ENCODE data around the gene TMEM89. TPM values are rescaled to one million over a fixed set of nuclear protein-coding genes. Genes with fewer than 3 reads are reported as not detected.

Gene TMEM89
- total and polyA plus RNA-seq, 2 of the 13 experiments (the other 11 are each of a cell fraction or from before 2014, with no cell fraction given), result 0.31 to 0.59 TPM

DNA sequence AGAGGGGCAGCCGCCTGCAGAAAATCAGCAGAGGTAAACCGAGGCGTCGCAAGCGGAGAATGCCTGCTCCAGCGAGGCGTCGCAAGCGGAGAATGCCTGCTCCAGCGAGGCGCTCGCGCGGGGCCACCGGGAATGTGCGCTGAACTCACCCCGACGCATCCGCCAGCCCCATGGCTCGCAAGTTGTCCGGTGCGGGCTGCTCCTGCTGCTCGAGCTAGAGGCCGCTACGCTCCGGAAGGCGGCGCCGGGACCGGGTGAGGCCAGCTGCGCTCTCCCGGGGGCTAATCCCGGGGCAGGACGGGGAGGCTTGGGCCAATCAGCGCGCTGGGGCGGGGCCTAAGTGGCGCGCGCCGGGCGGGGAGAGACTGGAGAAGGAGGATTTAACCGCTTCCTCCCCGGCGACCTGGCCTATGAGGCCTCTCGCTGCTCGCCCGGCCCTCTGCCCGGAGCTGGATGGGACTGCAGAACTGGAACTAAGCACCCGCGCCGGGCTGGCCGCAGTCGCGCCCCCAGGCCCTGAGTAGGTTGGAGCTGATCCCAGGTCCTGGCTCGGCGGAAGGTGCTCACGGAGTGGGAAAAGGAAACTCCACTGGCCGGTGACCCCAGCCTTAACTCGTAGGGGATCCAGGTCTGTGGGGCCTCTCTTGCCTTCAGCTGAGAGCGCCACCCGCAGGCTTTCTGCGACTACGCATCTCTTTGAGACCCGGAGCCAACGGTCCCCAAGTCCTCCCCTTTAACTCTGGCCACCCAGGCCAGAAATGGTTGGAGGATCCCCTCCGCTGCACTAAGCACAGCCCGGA lies 13.9 kb upstream of the TMEM89 start, which contains the start of gene SLC26A6 (continued):
- no peak for TF ChIP-seq ZNF333 (CRISPR knock-in tag; IDR thresholded peaks at IDR 0.05; ENCODE audit: borderline replicate concordance)
- TF ChIP-seq NFYC (CRISPR knock-in tag; IDR thresholded peaks at IDR 0.05), result peak; percentile 89
- peak; percentile 97 for TF ChIP-seq ZSCAN21 (CRISPR knock-in tag; IDR thresholded peaks at IDR 0.05; ENCODE audit: borderline replicate concordance)
- TF ChIP-seq KLF16 (CRISPR knock-in tag; IDR thresholded peaks at IDR 0.05), result peak in 1 of 2 experiments; percentile 68; a peak in 1 of 4 replicates
- 0 out of 2 replicates have a peak, but pooled peaks have one; percentile 61 for TF ChIP-seq ZNF136 (CRISPR knock-in tag; IDR thresholded peaks at IDR 0.05; ENCODE audit: low read depth)
- TF ChIP-seq CBX1 (IDR thresholded peaks at IDR 0.05; ENCODE audit: low read depth), result peak; percentile 16
- no peak for TF ChIP-seq RXRA (CRISPR knock-in tag; IDR thresholded peaks at IDR 0.05)
- TF ChIP-seq MYC (CRISPR knock-in tag; IDR thresholded peaks at IDR 0.05; ENCODE audit: borderline replicate concordance), result peak; percentile 40; the same call in 1 of the 2 replicates
- peak; percentile 38 for TF ChIP-seq ADNP (CRISPR knock-in tag; IDR thresholded peaks at IDR 0.05)
- TF ChIP-seq, protein P1, sequence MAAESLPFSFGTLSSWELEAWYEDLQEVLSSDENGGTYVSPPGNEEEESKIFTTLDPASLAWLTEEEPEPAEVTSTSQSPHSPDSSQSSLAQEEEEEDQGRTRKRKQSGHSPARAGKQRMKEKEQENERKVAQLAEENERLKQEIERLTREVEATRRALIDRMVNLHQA (CRISPR knock-in tag; IDR thresholded peaks at IDR 0.05), result no peak
- TF ChIP-seq ZSCAN22 (CRISPR knock-in tag; IDR thresholded peaks at IDR 0.05), result no peak
- peak; percentile 71; the same call in 1 of the 2 replicates for TF ChIP-seq MTF2 (CRISPR knock-in tag; IDR thresholded peaks at IDR 0.05; ENCODE audit: borderline replicate concordance)
- TF ChIP-seq, protein P2, sequence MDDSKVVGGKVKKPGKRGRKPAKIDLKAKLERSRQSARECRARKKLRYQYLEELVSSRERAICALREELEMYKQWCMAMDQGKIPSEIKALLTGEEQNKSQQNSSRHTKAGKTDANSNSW (CRISPR knock-in tag; IDR thresholded peaks at IDR 0.05; ENCODE audit: borderline replicate concordance), result no peak
- TF ChIP-seq FOXP1 (IDR thresholded peaks at IDR 0.05), result no peak
- TF ChIP-seq FOXP1 (CRISPR knock-in tag; IDR thresholded peaks at IDR 0.05), result no peak
- TF ChIP-seq RNF2 (conservative IDR thresholded peaks at IDR 0.05; ENCODE audit: low read depth), result peak; percentile 50; the same call in 1 of the 2 replicates
- TF ChIP-seq DPF2 (CRISPR knock-in tag; IDR thresholded peaks at IDR 0.05; ENCODE audit: borderline replicate concordance, low read depth), result no peak
- TF ChIP-seq HES4 (CRISPR knock-in tag; IDR thresholded peaks at IDR 0.05; ENCODE audit: borderline replicate concordance), result peak; percentile 82; the same call in 1 of the 2 replicates
- no peak for TF ChIP-seq TGIF2 (CRISPR knock-in tag; IDR thresholded peaks at IDR 0.05)
- TF ChIP-seq SMAD3 (CRISPR knock-in tag; IDR thresholded peaks at IDR 0.05), result peak; percentile 66
- TF ChIP-seq ZNF160 (CRISPR knock-in tag; IDR thresholded peaks at IDR 0.05), result no peak
- TF ChIP-seq, protein P3, sequence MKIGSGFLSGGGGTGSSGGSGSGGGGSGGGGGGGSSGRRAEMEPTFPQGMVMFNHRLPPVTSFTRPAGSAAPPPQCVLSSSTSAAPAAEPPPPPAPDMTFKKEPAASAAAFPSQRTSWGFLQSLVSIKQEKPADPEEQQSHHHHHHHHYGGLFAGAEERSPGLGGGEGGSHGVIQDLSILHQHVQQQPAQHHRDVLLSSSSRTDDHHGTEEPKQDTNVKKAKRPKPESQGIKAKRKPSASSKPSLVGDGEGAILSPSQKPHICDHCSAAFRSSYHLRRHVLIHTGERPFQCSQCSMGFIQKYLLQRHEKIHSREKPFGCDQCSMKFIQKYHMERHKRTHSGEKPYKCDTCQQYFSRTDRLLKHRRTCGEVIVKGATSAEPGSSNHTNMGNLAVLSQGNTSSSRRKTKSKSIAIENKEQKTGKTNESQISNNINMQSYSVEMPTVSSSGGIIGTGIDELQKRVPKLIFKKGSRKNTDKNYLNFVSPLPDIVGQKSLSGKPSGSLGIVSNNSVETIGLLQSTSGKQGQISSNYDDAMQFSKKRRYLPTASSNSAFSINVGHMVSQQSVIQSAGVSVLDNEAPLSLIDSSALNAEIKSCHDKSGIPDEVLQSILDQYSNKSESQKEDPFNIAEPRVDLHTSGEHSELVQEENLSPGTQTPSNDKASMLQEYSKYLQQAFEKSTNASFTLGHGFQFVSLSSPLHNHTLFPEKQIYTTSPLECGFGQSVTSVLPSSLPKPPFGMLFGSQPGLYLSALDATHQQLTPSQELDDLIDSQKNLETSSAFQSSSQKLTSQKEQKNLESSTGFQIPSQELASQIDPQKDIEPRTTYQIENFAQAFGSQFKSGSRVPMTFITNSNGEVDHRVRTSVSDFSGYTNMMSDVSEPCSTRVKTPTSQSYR (CRISPR knock-in tag; IDR thresholded peaks at IDR 0.05; ENCODE audit: borderline replicate concordance), result peak; percentile 42; the same call in 1 of the 2 replicates
- TF ChIP-seq, protein P4, sequence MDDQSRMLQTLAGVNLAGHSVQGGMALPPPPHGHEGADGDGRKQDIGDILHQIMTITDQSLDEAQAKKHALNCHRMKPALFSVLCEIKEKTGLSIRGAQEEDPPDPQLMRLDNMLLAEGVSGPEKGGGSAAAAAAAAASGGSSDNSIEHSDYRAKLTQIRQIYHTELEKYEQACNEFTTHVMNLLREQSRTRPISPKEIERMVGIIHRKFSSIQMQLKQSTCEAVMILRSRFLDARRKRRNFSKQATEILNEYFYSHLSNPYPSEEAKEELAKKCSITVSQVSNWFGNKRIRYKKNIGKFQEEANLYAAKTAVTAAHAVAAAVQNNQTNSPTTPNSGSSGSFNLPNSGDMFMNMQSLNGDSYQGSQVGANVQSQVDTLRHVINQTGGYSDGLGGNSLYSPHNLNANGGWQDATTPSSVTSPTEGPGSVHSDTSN (CRISPR knock-in tag; IDR thresholded peaks at IDR 0.05; ENCODE audit: borderline replicate concordance), result peak; percentile 51; the same call in 1 of the 2 replicates
- 0 out of 2 replicates have a peak, but pooled peaks have one; percentile 53 for TF ChIP-seq ZNF550 (CRISPR knock-in tag; IDR thresholded peaks at IDR 0.05; ENCODE audit: borderline replicate concordance)
- TF ChIP-seq TCF7 (IDR thresholded peaks at IDR 0.05; ENCODE audit: low read depth), result no peak
- TF ChIP-seq ATRX (CRISPR knock-in tag; IDR thresholded peaks at IDR 0.05; ENCODE audit: borderline replicate concordance), result no peak
- peak; percentile 56; the same call in 1 of the 2 replicates for TF ChIP-seq ZNF782 (CRISPR knock-in tag; IDR thresholded peaks at IDR 0.05; ENCODE audit: borderline replicate concordance)
